Measurements from ENCODE around the gene METTL1.

- no peak for TF ChIP-seq CTCF (IDR thresholded peaks at IDR 0.05)
- no peak for TF ChIP-seq ZFX (IDR thresholded peaks at IDR 0.05; ENCODE audit: borderline replicate concordance)
Observed at GRCh38 chr12:57752668-57753000, 19.3 kb downstream of the METTL1 start.
